ENCODE results near the gene NLRC5.

DNA sequence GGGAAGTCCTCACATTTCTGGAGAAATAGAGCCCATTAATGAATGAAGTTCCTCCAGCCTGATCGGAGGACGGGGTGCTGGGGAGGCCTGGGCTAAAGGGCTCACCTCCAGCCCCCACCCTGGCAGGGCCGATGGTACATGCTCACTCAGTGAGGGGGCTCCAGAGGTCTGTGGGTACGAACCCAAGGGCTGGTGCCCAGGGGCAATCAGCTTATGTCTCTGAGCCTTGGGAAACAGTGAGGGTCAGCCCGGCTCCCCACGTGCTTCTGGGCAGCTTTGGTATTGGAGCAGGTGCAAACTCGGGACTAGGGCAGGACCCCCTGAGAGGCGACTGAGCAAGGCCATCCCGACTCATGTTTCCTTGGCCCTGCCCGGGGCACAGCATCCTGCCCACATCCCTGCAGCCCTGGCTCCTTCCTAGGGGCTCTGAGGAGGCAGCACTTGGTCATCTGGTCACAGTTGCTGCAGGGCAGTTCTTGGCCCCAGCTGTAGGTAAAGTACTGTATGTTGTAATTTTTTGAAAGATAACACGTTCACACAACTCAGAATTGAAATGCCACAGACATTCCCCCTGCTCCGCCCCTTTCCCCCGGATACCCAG, 28.6 kb upstream of the NLRC5 start:
- TF ChIP-seq, protein P1, sequence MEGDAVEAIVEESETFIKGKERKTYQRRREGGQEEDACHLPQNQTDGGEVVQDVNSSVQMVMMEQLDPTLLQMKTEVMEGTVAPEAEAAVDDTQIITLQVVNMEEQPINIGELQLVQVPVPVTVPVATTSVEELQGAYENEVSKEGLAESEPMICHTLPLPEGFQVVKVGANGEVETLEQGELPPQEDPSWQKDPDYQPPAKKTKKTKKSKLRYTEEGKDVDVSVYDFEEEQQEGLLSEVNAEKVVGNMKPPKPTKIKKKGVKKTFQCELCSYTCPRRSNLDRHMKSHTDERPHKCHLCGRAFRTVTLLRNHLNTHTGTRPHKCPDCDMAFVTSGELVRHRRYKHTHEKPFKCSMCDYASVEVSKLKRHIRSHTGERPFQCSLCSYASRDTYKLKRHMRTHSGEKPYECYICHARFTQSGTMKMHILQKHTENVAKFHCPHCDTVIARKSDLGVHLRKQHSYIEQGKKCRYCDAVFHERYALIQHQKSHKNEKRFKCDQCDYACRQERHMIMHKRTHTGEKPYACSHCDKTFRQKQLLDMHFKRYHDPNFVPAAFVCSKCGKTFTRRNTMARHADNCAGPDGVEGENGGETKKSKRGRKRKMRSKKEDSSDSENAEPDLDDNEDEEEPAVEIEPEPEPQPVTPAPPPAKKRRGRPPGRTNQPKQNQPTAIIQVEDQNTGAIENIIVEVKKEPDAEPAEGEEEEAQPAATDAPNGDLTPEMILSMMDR (IDR thresholded peaks at IDR 0.05), result no peak
- no peak for TF ChIP-seq POLR2A (IDR thresholded peaks at IDR 0.05)

All from lower leg skin (tissue), 3 donors.